K562 (cell line): ENCODE measurements around the gene CMTR2.

Experiments
- BCLAF1 ChIP-seq, 2 experiments: fragments of 450-650 bp in 1 of 2; IDR thresholded peaks; 2 replicates each; pipeline ENCODE4 v1.6.1; 2011 to 2017; ENCODE audit warnings: low read depth in 2 of 2, antibody characterized with exemption in 1 of 2, borderline replicate concordance in 1 of 2, low read length in 1 of 2, mild to moderate bottlenecking in 1 of 2, mixed read lengths in 1 of 2; ENCODE audit not compliant: control insufficient read depth in 1 of 2
- EZH2 ChIP-seq: IDR thresholded peaks from 2 replicates; pipeline ENCODE4 v1.6.1; 2012; ENCODE audit warnings: low read depth, mild to moderate bottlenecking, inconsistent platforms, low read length, borderline replicate concordance
- MAFG ChIP-seq: fragments of 450-650 bp; conservative IDR thresholded peaks from 2 replicates; pipeline ENCODE4 v1.6.1; 2016; ENCODE audit warnings: missing genetic modification characterization, missing compliant biosample characterization
- NCOA2 ChIP-seq, 2 experiments: fragments of 450-650 bp; IDR thresholded peaks; 2 replicates each; pipeline ENCODE4 v1.6.1; 2018; ENCODE audit warnings: mild to moderate bottlenecking in 2 of 2, moderate library complexity in 1 of 2; ENCODE audit not compliant: partially characterized antibody in 2 of 2
- PCBP1 ChIP-seq: fragments of 200-400 bp; formaldehyde crosslinking; IDR thresholded peaks from 2 replicates; pipeline ENCODE4 v1.6.1; 2018; ENCODE audit warnings: mild to moderate bottlenecking, low read depth, low read length; ENCODE audit not compliant: poor library complexity, severe bottlenecking
- POLR2AphosphoS5 ChIP-seq: IDR thresholded peaks from 2 replicates; pipeline ENCODE4 v1.6.1; 2011; ENCODE audit warnings: mild to moderate bottlenecking, low read depth, low read length, moderate library complexity; ENCODE audit not compliant: control insufficient read depth, insufficient read depth
- ZBED1 ChIP-seq: IDR thresholded peaks from 2 replicates; pipeline ENCODE4 v1.6.1; 2014
- ZKSCAN8 ChIP-seq: fragments of 200-800 bp; sonication (Bioruptor generic); IDR thresholded peaks from 2 replicates; pipeline ENCODE4 v1.6.1; 2016; ENCODE audit warnings: missing genetic modification characterization, missing compliant biosample characterization
- TF ChIP-seq, protein P1 (sequence below), 3 experiments: IDR thresholded peaks in 2 of 3; conservative IDR thresholded peaks in 1 of 3; 2 replicates each; pipeline ENCODE4 v1.5.1; 2011 to 2012; ENCODE audit warnings: low read length in 3 of 3, mild to moderate bottlenecking in 3 of 3, control low read depth in 2 of 3, improper control_type of control experiment in 1 of 3, inconsistent platforms in 1 of 3, low read depth in 1 of 3, mixed read lengths in 1 of 3, moderate library complexity in 1 of 3; ENCODE audit not compliant: insufficient read depth in 2 of 3
- TF ChIP-seq, protein P2 (sequence below): sonication (generic); formaldehyde crosslinking; IDR thresholded peaks from 2 replicates; pipeline ENCODE4 v1.8.1; 2022; ENCODE audit warnings: missing genetic modification reagents

- TF ChIP-seq ZBED1 (no peak), NCOA2 (IDR thresholded peaks at IDR 0.05; ENCODE audit: partially characterized antibody in 2 of 2) (no peak), PCBP1 (no peak), BCLAF1 (IDR thresholded peaks at IDR 0.05; ENCODE audit: borderline replicate concordance in 1 of 2, control insufficient read depth in 1 of 2, low read depth in 2 of 2, low read length in 1 of 2) (no peak), MAFG (tag) (no peak), POLR2AphosphoS5 (no peak), EZH2 (no peak), ZKSCAN8 (CRISPR knock-in tag) (no peak)
- TF ChIP-seq, protein P1, sequence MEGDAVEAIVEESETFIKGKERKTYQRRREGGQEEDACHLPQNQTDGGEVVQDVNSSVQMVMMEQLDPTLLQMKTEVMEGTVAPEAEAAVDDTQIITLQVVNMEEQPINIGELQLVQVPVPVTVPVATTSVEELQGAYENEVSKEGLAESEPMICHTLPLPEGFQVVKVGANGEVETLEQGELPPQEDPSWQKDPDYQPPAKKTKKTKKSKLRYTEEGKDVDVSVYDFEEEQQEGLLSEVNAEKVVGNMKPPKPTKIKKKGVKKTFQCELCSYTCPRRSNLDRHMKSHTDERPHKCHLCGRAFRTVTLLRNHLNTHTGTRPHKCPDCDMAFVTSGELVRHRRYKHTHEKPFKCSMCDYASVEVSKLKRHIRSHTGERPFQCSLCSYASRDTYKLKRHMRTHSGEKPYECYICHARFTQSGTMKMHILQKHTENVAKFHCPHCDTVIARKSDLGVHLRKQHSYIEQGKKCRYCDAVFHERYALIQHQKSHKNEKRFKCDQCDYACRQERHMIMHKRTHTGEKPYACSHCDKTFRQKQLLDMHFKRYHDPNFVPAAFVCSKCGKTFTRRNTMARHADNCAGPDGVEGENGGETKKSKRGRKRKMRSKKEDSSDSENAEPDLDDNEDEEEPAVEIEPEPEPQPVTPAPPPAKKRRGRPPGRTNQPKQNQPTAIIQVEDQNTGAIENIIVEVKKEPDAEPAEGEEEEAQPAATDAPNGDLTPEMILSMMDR (IDR thresholded peaks at IDR 0.05 in 2 of 3, conservative IDR thresholded peaks at IDR 0.05 in 1 of 3; ENCODE audit: insufficient read depth in 2 of 3, low read depth in 1 of 3, low read length in 3 of 3), result no peak
- TF ChIP-seq, protein P2, sequence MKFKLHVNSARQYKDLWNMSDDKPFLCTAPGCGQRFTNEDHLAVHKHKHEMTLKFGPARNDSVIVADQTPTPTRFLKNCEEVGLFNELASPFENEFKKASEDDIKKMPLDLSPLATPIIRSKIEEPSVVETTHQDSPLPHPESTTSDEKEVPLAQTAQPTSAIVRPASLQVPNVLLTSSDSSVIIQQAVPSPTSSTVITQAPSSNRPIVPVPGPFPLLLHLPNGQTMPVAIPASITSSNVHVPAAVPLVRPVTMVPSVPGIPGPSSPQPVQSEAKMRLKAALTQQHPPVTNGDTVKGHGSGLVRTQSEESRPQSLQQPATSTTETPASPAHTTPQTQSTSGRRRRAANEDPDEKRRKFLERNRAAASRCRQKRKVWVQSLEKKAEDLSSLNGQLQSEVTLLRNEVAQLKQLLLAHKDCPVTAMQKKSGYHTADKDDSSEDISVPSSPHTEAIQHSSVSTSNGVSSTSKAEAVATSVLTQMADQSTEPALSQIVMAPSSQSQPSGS (CRISPR knock-in tag), result no peak
Measured at GRCh38 chr16:71262391-71262790, 26.8 kb downstream of the CMTR2 start.
